GM19035 (cell line): Measurements from ENCODE around the gene AOX1.
"Not testable (repeated sequence)": the region's sequence is repeated elsewhere in the genome, so short reads cannot be mapped to it uniquely, and the experiment has no call there.

Experiments used
- ATAC-seq: cut with Tn5 transposase; IDR thresholded peaks from one replicate; pipeline ENCODE4 v1.9.1; 2021; ENCODE audit not compliant: unreplicated experiment

AOX1 gene

DNA sequence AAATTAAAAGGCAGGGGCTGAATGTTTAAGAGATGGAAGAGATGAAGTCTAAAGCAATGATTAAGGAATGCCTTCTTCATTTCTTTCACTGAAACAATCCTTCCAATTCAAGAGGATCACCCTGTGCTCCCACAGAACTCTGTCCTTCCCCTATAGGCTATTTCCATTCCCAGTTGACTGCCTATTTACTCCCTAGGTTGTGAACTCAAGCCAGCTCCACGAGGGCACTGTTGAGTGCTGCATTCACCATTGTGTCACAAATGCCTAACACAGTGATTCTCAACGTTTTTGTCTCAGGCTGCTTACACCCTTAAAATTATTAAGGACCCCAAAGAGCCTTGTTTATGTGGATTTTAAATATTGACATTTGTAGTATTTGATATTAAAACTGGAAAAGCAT, 112.4 kb downstream of the AOX1 start:
- no peak for ATAC-seq

DNA sequence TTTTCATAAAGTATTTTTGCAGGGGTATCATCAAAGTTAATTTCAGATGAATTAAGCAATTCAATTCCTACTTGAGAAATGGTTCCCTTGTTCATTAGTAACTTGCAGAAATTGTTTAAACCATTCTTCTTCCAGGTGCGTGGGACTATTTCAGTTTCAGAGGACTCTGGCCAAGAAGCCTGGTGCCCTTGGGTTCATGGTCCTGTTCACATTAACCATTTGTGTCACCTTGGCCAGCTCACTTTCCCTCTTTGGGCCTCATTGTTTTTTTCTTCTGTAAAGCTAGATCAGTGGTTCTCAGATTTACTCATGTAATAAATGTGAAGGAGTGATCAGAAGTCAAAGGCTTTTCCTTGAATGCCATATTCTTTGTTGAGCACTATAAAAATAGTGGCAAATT, 113.5 kb downstream of the AOX1 start:
- ATAC-seq, result no peak

DNA sequence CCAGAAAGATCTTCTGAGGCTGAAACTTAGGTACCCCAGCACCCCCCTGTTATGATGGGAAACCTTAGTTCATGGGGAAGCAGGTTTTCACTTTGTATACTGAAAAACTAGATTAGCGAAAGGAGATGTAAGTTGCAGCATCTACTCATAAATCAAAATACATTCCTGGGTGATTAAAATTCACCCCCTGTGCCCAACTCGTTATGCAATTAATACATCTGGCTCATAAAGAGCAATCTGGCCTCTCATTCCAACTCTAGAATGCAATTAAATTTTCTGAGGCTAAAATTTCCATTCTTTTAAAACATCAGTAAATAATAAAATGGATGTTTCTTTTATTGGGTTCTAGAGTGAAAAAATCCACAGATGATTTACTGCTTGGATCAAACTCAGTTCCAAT, 115.0 kb downstream of the AOX1 start:
- ATAC-seq, result no peak

DNA sequence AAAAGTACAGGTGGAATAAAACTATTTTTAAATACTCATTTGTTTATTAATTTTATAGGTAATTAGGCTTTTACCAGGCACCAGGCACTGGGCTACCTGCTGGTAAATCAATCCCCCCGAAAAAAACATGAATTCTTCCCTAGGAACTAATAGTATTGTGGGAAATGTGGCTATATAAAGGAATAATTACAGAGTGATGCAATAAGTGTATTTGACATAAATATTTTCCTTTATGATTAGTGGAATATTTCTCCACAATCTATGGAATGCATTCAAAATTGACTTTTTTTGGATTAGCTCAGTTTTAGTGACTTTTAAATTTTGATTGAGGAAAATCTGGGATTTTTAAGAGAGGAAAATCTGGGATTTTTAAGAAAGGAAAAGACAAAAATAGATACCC, 116.2 kb downstream of the AOX1 start:
- ATAC-seq, result no peak

DNA sequence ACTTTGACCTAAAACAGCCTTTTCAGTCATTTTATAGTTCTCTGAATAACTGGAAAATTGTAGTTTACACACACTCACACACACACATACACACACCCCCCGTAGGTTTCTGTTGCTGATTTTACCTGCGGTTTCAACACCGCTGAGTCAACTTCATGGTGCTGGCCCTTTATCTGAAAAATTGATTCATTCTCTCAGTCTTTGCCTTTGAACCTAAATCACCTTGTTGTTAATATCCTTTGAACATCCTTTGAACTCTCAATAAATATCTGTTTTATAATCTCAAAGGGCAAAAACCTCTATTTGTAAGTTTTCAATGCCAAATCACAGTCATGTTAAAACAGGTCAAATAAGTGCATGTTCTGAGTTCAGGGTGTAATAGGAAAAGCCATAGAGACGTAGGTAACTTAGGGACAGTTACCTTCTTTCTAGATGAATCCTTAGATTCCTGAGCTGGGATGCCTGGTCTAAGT, 116.9 kb downstream of the AOX1 start:
- ATAC-seq, result no peak

DNA sequence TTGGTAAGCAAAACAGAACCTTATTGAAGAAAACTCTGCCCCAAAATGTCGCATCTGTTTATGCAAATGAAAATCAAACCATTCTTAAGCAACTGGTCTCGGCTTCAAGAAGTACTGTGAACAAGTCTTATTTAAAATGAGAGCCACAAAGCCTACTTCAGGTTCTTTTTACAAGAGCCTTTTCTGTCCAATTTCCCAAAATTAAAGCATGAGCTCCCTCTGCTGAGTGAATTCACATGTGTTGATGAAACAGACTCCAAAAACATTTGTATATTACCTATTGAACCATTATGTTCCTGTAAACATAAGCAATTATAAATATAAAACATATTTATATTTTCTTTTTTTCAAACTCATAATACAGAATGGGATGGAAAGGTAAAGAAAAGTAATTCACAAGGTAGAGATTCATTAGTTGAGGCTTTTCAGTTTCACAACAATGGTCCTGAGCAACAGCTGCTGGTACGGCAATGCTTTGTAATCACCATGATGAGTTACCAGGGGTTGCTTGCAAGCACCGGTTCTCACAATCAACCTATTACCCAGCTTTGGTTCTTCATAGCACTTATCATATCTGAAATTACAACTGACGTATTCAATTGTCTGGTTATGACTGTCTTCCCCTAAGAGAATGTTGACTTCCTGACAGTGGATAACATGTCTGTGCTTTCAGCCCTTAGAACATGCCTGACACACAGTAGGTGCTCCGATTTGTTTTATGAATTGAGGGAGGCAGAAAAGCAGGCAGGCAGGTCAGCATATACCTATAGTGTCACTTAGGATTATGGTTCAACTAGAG, 117.5 kb downstream of the AOX1 start:
- peak; percentile 66 for ATAC-seq

DNA sequence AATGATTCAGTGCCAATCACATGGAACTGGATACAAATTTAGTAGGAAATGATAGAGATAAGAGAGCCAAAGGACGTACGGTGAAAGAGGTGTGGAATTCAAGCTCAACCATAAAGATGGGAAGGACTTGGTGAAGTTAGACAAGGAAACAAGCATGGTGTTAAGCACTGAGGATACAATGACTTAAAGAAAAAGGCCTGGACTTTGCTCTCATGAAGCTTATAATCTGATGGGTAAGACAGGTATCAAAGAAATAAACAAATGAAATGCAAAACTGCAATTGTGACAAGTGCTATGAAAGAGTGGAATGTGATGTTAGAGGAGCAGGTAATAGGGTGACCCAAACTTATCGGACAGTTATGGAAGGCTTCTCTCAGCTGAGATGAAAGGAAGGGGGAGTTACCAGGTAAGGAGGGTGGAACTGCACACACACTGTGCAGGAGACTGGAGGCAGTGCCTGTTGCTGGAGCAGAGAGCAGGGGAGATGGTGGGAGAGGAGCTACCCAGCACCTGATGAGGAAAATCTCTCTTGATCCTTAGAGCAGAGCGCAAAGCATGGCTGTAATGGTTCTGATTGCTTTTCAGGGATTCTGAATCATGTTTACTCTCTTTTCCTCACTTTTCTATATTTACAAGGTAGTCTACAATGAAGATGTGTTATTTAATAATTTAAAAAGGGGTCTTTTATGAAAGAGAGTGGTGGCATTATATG, 118.3 kb downstream of the AOX1 start:
- ATAC-seq, result no peak

DNA sequence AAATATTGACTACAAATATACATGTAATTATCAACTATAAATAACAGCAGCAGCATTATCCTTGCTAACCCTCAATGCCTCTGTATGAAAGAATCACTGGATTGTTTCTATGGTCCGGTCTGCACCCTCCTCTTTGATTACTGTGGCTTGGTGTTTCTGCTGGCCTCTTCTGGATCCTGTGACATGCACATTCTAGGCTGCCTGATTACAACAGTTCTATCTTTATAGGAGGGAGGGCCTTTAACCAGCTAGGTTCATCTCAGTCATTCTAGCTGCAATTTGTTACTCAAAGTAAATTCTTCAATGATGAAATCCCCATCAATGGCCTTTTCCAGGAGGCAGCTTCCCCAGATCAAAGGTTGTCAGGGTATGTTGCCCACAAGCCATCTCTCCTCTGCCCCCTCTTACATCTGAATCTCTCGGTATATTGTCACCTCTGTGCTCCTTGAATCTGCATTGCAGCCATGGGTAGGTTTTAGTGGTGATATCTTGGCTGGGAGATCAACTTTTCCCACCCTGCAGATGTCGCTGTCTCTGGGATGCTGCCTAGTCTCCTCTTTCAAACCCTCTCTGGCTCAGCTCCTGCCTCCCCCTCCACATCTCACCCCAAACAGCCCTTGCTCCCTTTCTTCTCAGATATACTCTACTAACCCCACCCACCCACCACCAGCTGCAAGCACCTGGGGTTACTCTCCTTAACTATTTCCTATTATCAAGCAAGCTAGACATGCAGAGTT, 119.7 kb downstream of the AOX1 start:
- no peak for ATAC-seq

DNA sequence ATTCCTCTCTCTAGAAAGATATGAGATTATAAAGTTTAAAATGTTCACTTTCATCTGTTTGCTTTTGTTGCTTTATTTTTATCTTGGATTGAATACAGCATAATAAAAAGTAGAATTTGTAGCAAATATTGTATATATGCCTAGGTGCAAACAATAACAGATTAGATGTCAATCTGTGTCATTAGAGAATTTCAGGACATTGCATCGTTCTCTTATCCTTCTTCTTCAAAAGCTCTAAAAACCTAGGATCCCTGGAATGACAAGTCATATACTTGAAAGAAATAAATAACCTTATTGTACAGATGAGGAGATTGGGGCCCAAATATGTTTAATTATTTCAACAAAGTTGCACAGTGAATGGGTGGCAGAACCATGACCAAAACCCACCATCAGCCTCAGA, 123.1 kb downstream of the AOX1 start:
- no peak for ATAC-seq

DNA sequence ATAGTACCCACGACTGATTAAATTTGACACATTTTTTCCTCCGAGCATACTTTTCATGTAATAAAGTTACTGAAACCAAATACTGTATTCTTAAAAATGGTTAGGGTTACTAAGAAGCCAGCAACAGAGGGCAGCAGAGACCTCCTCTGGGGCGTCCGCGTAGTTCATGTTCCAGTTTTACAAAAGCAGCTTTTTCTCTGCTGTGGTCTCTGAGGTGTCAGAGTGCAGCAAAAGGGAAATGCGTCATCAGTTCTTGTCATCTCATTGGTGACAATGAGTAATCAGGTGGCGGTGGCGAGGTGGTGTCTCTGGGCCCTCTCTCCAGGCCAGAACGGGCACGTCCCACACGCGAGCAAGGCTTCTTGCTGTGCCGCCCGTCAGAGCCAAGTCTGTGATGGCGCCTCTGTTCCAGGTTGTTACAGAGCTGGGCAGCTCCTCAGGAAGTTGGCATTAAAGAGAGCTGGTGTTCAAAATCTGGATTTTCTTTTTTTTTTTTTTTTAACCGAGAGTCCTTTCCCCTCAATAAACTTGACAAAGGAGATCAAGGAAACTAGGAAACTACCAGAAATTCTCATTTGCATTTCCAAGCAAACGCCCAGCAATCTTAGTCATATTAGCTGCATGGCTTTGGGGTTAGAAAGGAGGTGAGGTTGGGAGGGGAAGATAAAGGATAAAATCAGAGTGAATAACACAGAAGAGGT, 127.3 kb downstream of the AOX1 start:
- peak; percentile 100 for ATAC-seq

DNA sequence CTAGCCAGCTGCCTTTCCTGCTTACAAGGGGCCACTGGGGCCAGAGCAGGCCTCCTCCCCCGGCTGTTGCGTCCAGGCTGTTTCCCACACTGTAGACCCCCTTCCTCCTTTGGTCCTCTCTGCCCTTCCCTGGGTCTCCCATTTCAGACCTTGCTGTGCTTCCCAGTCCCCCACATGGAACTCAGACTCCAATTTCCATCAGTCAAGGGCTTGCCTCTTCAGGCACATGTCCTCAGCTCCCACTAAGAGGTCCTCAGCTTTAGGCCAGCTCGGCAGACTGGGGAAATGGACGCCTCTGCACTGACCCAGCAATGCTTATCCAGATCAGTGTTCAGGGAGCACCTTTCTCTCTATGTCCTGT, 127.9 kb downstream of the AOX1 start:
- ATAC-seq, result no peak

DNA sequence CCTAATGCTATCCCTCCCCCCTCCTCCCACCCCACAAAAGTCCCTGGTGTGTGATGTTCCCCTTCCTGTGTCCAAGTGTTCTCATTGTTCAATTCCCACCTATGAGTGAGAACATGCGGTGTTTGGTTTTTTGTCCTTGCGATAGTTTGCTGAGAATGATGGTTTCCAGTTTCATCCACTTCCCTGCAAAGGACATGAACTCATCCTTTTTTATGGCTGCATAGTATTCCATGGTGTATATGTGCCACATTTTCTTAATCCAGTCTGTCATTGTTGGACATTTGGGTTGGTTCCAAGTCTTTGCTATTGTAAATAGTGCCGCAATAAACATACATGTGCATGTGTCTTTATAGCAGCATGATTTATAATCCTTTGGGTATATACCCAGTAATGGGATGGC, 129.2 kb downstream of the AOX1 start:
- not testable (repeated sequence) for ATAC-seq

DNA sequence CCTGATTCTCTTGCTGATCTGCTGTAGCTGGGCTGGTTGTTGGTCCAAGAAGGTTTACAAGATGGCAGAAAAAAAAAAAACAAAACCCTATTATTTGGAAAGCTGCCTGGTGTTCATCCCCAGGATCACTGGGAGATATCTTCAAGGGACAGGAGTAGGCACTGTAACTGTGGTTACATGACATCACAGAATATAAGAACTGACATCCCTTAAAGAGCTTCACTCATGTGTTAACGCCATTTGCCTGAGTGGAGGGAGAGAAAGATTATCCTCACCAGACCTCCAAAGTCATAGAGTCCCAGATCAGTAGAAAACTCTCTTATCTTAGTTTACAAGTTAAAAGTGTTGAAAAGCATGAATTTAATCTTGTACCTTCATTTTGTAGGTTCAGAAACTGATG, 130.6 kb downstream of the AOX1 start:
- no peak for ATAC-seq
